Measurements from ENCODE around the gene PRKAB1.

PRKAB1 gene

GRCh38 chr12:119720349-119720748 lies 52.4 kb downstream of the PRKAB1 start:
- Histone ChIP-seq H3K27me3 (ENCODE audit: insufficient read depth, poor library complexity, severe bottlenecking) (no peaks in the 10 kb centered on the region), H3K9me3 (ENCODE audit: severe bottlenecking) (no peaks in the 10 kb centered on the region), H3K4me1 (ENCODE audit: insufficient read depth, poor library complexity, severe bottlenecking) (peaks cover 13% of the 10 kb centered on the region), H3K4me3 (ENCODE audit: severe bottlenecking) (no peak overlapping the region), H3K27ac (ENCODE audit: poor library complexity, severe bottlenecking) (no peak overlapping the region), H3K36me3 (ENCODE audit: low read depth) (peaks cover 26% of the 10 kb centered on the region)
- DNase-seq (ENCODE audit: low spot score) = no peak
- TF ChIP-seq, protein P1, sequence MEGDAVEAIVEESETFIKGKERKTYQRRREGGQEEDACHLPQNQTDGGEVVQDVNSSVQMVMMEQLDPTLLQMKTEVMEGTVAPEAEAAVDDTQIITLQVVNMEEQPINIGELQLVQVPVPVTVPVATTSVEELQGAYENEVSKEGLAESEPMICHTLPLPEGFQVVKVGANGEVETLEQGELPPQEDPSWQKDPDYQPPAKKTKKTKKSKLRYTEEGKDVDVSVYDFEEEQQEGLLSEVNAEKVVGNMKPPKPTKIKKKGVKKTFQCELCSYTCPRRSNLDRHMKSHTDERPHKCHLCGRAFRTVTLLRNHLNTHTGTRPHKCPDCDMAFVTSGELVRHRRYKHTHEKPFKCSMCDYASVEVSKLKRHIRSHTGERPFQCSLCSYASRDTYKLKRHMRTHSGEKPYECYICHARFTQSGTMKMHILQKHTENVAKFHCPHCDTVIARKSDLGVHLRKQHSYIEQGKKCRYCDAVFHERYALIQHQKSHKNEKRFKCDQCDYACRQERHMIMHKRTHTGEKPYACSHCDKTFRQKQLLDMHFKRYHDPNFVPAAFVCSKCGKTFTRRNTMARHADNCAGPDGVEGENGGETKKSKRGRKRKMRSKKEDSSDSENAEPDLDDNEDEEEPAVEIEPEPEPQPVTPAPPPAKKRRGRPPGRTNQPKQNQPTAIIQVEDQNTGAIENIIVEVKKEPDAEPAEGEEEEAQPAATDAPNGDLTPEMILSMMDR (IDR thresholded peaks at IDR 0.05; ENCODE audit: poor library complexity, severe bottlenecking) = no peak
- no peak for ATAC-seq (ENCODE audit: low read depth)

DNA sequence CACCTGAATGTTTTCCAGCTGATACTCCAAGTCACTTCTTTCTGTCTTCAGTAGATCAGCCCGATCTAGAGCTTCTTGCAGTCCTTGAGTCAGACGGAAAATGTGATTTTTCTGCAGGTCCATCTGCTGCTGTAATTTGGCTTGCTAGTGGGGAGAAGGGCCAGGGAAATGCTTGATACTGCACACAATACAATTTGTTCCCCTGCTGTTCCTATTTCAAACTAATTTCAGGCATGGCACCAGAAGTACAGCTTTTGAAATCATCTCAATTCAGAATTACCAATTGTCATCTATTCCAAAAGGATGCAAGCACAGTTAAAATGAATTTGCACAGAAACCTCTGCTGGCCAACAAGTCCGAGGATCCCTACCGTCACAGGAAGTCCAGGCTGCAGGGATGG lies 53.4 kb downstream of the PRKAB1 start:
- Histone ChIP-seq H3K9me3 (ENCODE audit: severe bottlenecking) (no peaks in the 10 kb centered on the region), H3K36me3 (ENCODE audit: low read depth) (peaks cover 19% of the 10 kb centered on the region), H3K4me3 (ENCODE audit: severe bottlenecking) (no peak overlapping the region), H3K27me3 (ENCODE audit: insufficient read depth, poor library complexity, severe bottlenecking) (no peaks in the 10 kb centered on the region), H3K4me1 (ENCODE audit: insufficient read depth, poor library complexity, severe bottlenecking) (peaks cover 5% of the 10 kb centered on the region), H3K27ac (ENCODE audit: poor library complexity, severe bottlenecking) (no peak overlapping the region)
- TF ChIP-seq, protein P1 (IDR thresholded peaks at IDR 0.05; ENCODE audit: poor library complexity, severe bottlenecking) = no peak
- ATAC-seq (ENCODE audit: low read depth) = no peak
- DNase-seq (ENCODE audit: low spot score) = no peak

- Histone ChIP-seq H3K4me1 (ENCODE audit: insufficient read depth, poor library complexity, severe bottlenecking) (no peaks in the 10 kb centered on the region), H3K4me3 (ENCODE audit: severe bottlenecking) (no peak overlapping the region), H3K27ac (ENCODE audit: poor library complexity, severe bottlenecking) (no peak overlapping the region), H3K36me3 (ENCODE audit: low read depth) (peaks cover 19% of the 10 kb centered on the region), H3K9me3 (ENCODE audit: severe bottlenecking) (no peaks in the 10 kb centered on the region), H3K27me3 (ENCODE audit: insufficient read depth, poor library complexity, severe bottlenecking) (no peaks in the 10 kb centered on the region)
- DNase-seq (ENCODE audit: low spot score) (no peak), ATAC-seq (ENCODE audit: low read depth) (no peak)
- TF ChIP-seq, protein P1 (IDR thresholded peaks at IDR 0.05; ENCODE audit: poor library complexity, severe bottlenecking) = no peak
Measured at GRCh38 chr12:119725523-119725922, 57.6 kb downstream of the PRKAB1 start.

DNA sequence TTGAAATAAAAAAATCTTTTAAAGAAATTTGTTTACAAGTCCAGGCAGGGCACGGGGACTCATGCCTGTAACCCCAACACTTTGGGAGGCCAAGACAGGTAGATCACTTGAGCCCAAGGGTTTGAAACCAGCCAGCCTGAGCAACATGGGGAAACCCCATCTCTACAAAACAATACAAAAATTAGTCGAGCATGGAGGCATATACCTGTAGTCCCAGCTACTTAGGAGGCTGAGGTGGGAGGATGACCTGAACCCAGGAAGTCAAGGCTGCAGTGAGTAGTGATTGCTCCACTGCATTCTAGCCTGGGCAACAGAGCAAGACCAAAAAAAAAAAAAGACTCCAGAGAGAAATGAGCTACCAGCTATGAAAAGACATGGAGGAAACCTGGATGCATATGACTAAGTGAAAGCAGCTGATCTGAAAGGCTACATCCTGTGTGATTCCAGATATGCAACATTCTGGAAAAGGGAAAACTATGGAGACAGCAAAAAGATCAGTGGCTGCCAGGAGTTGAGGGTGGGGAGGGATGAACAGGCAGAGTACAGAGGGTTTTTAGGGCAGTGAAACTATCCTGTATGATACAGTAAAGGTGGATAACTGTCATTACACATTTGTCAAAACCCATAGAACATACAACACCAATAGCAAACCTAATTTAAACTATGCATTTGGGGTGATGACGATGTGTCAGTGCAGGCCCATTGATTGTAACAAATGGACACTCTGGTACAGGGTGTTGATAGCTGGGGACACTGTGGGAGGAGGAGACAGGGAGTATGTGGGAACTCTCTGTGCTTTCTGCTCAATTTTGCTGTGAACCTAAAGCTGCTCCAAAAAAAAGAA lies 59.9 kb downstream of the PRKAB1 start:
- Histone ChIP-seq H3K9me3 (ENCODE audit: severe bottlenecking) (no peaks in the 10 kb centered on the region), H3K4me3 (ENCODE audit: severe bottlenecking) (no peak overlapping the region)
- ATAC-seq (ENCODE audit: low read depth) = no peak

GRCh38 chr12:119728444-119728745 lies 60.5 kb downstream of the PRKAB1 start:
- H3K27ac ChIP-seq (ENCODE audit: poor library complexity, severe bottlenecking) = no peak overlapping the region
- no peaks in the 10 kb centered on the region for H3K27me3 ChIP-seq (ENCODE audit: insufficient read depth, poor library complexity, severe bottlenecking)
- DNase-seq (ENCODE audit: low spot score) = no peak
- no peaks in the 10 kb centered on the region for H3K9me3 ChIP-seq (ENCODE audit: severe bottlenecking)
- ATAC-seq (ENCODE audit: low read depth) = no peak
- no peaks in the 10 kb centered on the region for H3K4me1 ChIP-seq (ENCODE audit: insufficient read depth, poor library complexity, severe bottlenecking)
- TF ChIP-seq, protein P1 (IDR thresholded peaks at IDR 0.05; ENCODE audit: poor library complexity, severe bottlenecking) = no peak
- peaks cover 17% of the 10 kb centered on the region for H3K36me3 ChIP-seq (ENCODE audit: low read depth)
- H3K4me3 ChIP-seq (ENCODE audit: severe bottlenecking) = no peak overlapping the region

More for the DNA sequence above, 59.9 kb downstream of the PRKAB1 start:
- TF ChIP-seq, protein P1 (IDR thresholded peaks at IDR 0.05; ENCODE audit: poor library complexity, severe bottlenecking) = no peak
- H3K27me3 ChIP-seq (ENCODE audit: insufficient read depth, poor library complexity, severe bottlenecking) = no peaks in the 10 kb centered on the region
- DNase-seq (ENCODE audit: low spot score) = no peak
- H3K4me1 ChIP-seq (ENCODE audit: insufficient read depth, poor library complexity, severe bottlenecking) = no peaks in the 10 kb centered on the region
- no peak overlapping the region for H3K27ac ChIP-seq (ENCODE audit: poor library complexity, severe bottlenecking)
- H3K36me3 ChIP-seq (ENCODE audit: low read depth) = peaks cover 17% of the 10 kb centered on the region

Data from RWPE2 (cell line).